Measurements from ENCODE around the gene CAMKMT. TPM values are rescaled to one million over a fixed set of nuclear protein-coding genes. Genes with fewer than 3 reads are reported as not detected.

The CAMKMT gene
- polyA plus RNA-seq, 3 donors, result 4.7 to 7.8 (median 7.0) TPM

DNA sequence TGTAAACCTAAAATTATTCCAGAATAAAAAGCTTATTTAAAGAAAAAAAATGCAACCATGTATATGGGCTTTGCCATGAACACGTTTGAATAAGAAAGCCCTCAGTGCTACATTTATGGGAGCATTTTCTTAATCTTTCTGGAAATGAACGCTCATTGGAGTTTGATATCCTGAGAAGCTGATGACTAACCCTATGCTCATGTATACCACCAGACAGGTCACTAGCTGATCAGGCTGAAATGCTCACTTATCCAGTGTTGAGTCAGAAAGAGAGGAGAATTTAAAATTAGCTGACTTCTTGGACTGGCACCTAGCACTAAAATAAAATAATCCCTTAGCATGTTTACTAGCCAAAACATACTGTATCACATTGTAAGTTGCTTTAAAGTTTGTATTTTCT lies 324.8 kb downstream of the CAMKMT start:
- intact Hi-C loops (cut with micrococcal nuclease), result no loop called here
- Histone ChIP-seq H3K27me3 (ENCODE audit: control insufficient read depth in 2 of 2, insufficient read depth in 2 of 2, low read length in 2 of 2) (no peaks in the 10 kb centered on the region), H3K36me3 (replicated peaks in 1 of 2; ENCODE audit: control insufficient read depth in 1 of 2, insufficient read depth in 2 of 2, low read length in 2 of 2) (no peaks in the 10 kb centered on the region), H3K9me3 (replicated peaks in 1 of 2; ENCODE audit: control insufficient read depth in 1 of 2, insufficient read depth in 1 of 2, low read length in 2 of 2) (no peaks in the 10 kb centered on the region), H3K9ac (ENCODE audit: insufficient read depth, low read length, poor library complexity, severe bottlenecking) (no peak overlapping the region), H3K4me2 (replicated peaks; ENCODE audit: extremely low read depth, low read length, poor library complexity, severe bottlenecking) (no peak overlapping the region), H4K20me1 (ENCODE audit: insufficient read depth, low read length) (no peaks in the 10 kb centered on the region), H2AFZ (ENCODE audit: insufficient read depth, low read depth, low read length, poor library complexity, severe bottlenecking) (no peak overlapping the region), H3K27ac (ENCODE audit: low read depth in 1 of 2, low read length in 2 of 2) (no peak overlapping the region), H3K79me2 (ENCODE audit: insufficient read depth, low read length) (no peaks in the 10 kb centered on the region), H3K4me3 (replicated peaks in 1 of 3; ENCODE audit: low read depth in 2 of 3, low read length in 3 of 3) (no peak overlapping the region), H3K4me1 (ENCODE audit: control insufficient read depth in 1 of 2, insufficient read depth in 2 of 2, low read length in 2 of 2) (no peaks in the 10 kb centered on the region)
- peaks cover 0 to 9% (median 3%) of the 10 kb centered on the region in 3 donors for H3K27me3 Mint-ChIP-seq (ENCODE audit: low read depth in 3 of 3)
- no peak overlapping the region for H3K27ac Mint-ChIP-seq
- H3K36me3 Mint-ChIP-seq, result no peaks in the 10 kb centered on the region
- H3K9me3 Mint-ChIP-seq, result peaks cover 0 to 2% (median 0%) of the 10 kb centered on the region in 7 donors
- DNase-seq, result no peak
- no peak overlapping the region for H3K4me3 Mint-ChIP-seq
- TF ChIP-seq, protein P1, sequence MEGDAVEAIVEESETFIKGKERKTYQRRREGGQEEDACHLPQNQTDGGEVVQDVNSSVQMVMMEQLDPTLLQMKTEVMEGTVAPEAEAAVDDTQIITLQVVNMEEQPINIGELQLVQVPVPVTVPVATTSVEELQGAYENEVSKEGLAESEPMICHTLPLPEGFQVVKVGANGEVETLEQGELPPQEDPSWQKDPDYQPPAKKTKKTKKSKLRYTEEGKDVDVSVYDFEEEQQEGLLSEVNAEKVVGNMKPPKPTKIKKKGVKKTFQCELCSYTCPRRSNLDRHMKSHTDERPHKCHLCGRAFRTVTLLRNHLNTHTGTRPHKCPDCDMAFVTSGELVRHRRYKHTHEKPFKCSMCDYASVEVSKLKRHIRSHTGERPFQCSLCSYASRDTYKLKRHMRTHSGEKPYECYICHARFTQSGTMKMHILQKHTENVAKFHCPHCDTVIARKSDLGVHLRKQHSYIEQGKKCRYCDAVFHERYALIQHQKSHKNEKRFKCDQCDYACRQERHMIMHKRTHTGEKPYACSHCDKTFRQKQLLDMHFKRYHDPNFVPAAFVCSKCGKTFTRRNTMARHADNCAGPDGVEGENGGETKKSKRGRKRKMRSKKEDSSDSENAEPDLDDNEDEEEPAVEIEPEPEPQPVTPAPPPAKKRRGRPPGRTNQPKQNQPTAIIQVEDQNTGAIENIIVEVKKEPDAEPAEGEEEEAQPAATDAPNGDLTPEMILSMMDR (IDR thresholded peaks at IDR 0.05), result no peak
- WGBS (ENCODE audit: insufficient coverage), result no CpG with 5 or more reads among the region's 2 CpGs
- H3K4me1 Mint-ChIP-seq, result peaks cover 4% of the 10 kb centered on the region

DNA sequence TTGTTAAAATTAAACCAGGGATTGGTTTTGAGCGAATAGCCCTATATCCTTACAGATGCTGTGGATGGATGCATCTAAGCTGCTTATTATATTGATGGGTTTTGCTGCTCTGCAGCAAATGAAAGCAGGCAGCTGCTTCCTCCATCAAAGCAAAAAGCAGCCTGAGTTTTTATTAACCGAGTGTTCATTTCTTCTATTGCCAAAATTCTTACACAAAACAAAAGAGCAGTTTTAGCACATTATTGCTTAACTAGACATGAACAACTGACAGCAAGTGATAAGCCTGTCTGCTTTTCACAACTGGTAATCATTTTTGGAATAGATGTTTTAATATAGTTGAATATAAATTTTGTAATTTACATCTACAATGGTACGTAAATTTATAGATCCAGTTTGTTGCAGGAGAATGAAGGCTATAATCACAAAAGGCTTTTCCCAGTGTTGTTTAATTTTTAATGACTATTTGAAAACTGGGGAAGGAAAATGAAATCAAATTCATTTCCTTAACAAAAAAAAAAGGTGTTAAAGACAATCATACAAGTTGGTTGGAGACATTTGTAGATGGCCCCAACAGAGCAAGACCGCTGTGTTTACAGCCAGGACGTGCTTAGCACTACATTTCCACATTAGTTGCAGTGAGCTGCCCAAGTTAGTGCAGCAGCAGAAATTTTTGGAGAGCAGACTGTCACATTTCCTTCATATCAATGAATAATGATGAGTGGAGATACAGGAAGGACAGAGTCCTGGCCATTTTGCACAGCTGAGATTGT lies 326.1 kb downstream of the CAMKMT start:
- Mint-ChIP-seq H3K4me3 (no peak overlapping the region), H3K27ac (no peak overlapping the region), H3K27me3 (ENCODE audit: low read depth in 3 of 3) (peaks cover 0 to 9% (median 3%) of the 10 kb centered on the region in 3 donors), H3K4me1 (peaks cover 4% of the 10 kb centered on the region), H3K9me3 (peaks cover 0 to 2% (median 0%) of the 10 kb centered on the region in 7 donors), H3K36me3 (no peaks in the 10 kb centered on the region)
- Histone ChIP-seq H3K9me3 (replicated peaks in 1 of 2; ENCODE audit: control insufficient read depth in 1 of 2, insufficient read depth in 1 of 2, low read length in 2 of 2) (no peaks in the 10 kb centered on the region), H3K4me1 (ENCODE audit: control insufficient read depth in 1 of 2, insufficient read depth in 2 of 2, low read length in 2 of 2) (no peaks in the 10 kb centered on the region), H3K9ac (ENCODE audit: insufficient read depth, low read length, poor library complexity, severe bottlenecking) (no peak overlapping the region), H3K4me3 (replicated peaks in 1 of 3; ENCODE audit: low read depth in 2 of 3, low read length in 3 of 3) (no peak overlapping the region), H3K27me3 (ENCODE audit: control insufficient read depth in 2 of 2, insufficient read depth in 2 of 2, low read length in 2 of 2) (no peaks in the 10 kb centered on the region), H3K79me2 (ENCODE audit: insufficient read depth, low read length) (no peaks in the 10 kb centered on the region), H3K4me2 (replicated peaks; ENCODE audit: extremely low read depth, low read length, poor library complexity, severe bottlenecking) (no peak overlapping the region), H3K27ac (ENCODE audit: low read depth in 1 of 2, low read length in 2 of 2) (no peak overlapping the region), H3K36me3 (replicated peaks in 1 of 2; ENCODE audit: control insufficient read depth in 1 of 2, insufficient read depth in 2 of 2, low read length in 2 of 2) (no peaks in the 10 kb centered on the region), H4K20me1 (ENCODE audit: insufficient read depth, low read length) (no peaks in the 10 kb centered on the region), H2AFZ (ENCODE audit: insufficient read depth, low read depth, low read length, poor library complexity, severe bottlenecking) (no peak overlapping the region)
- intact Hi-C loops (cut with micrococcal nuclease), result no loop called here
- DNase-seq, result no peak
- WGBS (ENCODE audit: insufficient coverage), result no CpG with 5 or more reads among the region's 5 CpGs
- TF ChIP-seq, protein P1 (IDR thresholded peaks at IDR 0.05), result no peak
